ENCODE data around the gene CD244. TPM values are rescaled to one million over a fixed set of nuclear protein-coding genes. Genes with fewer than 3 reads are reported as not detected.
"Not testable (repeated sequence)": the region's sequence is repeated elsewhere in the genome, so short reads cannot be mapped to it uniquely, and the experiment has no call there.

The CD244 gene
- total RNA-seq, 2 donors from 2014 or later = 0.55 to 1.1 TPM

GRCh38 chr1:160907976-160908375 is 45.3 kb upstream of the CD244 start:
- H3K4me3 ChIP-seq = no peak overlapping the region
- WGBS = 31% methylated on average over 7 of the region's 7 CpGs
- peak; percentile 13 for DNase-seq (ENCODE audit: low spot score)
- no peak overlapping the region for H3K27ac ChIP-seq
- H3K4me1 ChIP-seq (replicated peaks) = no peaks in the 10 kb centered on the region
- no peaks in the 10 kb centered on the region for H3K9me3 ChIP-seq
- intact Hi-C loops (cut with DNase I) = no loop called here
- no peaks in the 10 kb centered on the region for H3K27me3 ChIP-seq (replicated peaks; ENCODE audit: insufficient read depth)
- no peaks in the 10 kb centered on the region for H3K36me3 ChIP-seq
- no peak for TF ChIP-seq POLR2AphosphoS5 (IDR thresholded peaks at IDR 0.05)
- no peak for TF ChIP-seq POLR2A (IDR thresholded peaks at IDR 0.05)
- no peak for TF ChIP-seq CTCF (IDR thresholded peaks at IDR 0.05)

GRCh38 chr1:160905617-160905989 is 42.9 kb upstream of the CD244 start:
- WGBS = 67% methylated on average over 4 of the region's 4 CpGs
- intact Hi-C loops (cut with DNase I) = no loop called here
- Histone ChIP-seq H3K27ac (no peak overlapping the region), H3K4me1 (replicated peaks) (no peaks in the 10 kb centered on the region), H3K27me3 (replicated peaks; ENCODE audit: insufficient read depth) (no peaks in the 10 kb centered on the region), H3K36me3 (no peaks in the 10 kb centered on the region), H3K4me3 (no peak overlapping the region), H3K9me3 (no peaks in the 10 kb centered on the region)
- DNase-seq (ENCODE audit: low spot score) = no peak
- TF ChIP-seq CTCF (IDR thresholded peaks at IDR 0.05) (no peak), POLR2A (IDR thresholded peaks at IDR 0.05) (no peak), POLR2AphosphoS5 (IDR thresholded peaks at IDR 0.05) (no peak)

GRCh38 chr1:160904783-160905616 is 42.3 kb upstream of the CD244 start:
- no peaks in the 10 kb centered on the region for H3K4me1 ChIP-seq (replicated peaks)
- 81% methylated on average over 8 of the region's 8 CpGs for WGBS
- no peaks in the 10 kb centered on the region for H3K9me3 ChIP-seq
- H3K4me3 ChIP-seq = no peak overlapping the region
- no peak for TF ChIP-seq CTCF (IDR thresholded peaks at IDR 0.05)
- no peak for TF ChIP-seq POLR2A (IDR thresholded peaks at IDR 0.05)
- TF ChIP-seq POLR2AphosphoS5 (IDR thresholded peaks at IDR 0.05) = no peak
- H3K36me3 ChIP-seq = no peaks in the 10 kb centered on the region
- no peak for DNase-seq (ENCODE audit: low spot score)
- no peak overlapping the region for H3K27ac ChIP-seq
- intact Hi-C loops (cut with DNase I) = no loop called here
- H3K27me3 ChIP-seq (replicated peaks; ENCODE audit: insufficient read depth) = no peaks in the 10 kb centered on the region

- H3K4me3 ChIP-seq; H3K36me3 ChIP-seq; DNase-seq (ENCODE audit: low spot score); H3K4me1 ChIP-seq (replicated peaks); H3K27me3 ChIP-seq (replicated peaks; ENCODE audit: insufficient read depth); H3K9me3 ChIP-seq; H3K27ac ChIP-seq; intact Hi-C loops (cut with DNase I): not testable (repeated sequence)
- 65% methylated on average over 1 of the region's 1 CpG for WGBS
These were observed 39.6 kb upstream of the CD244 start for GRCh38 chr1:160902251-160902650.

- 90% methylated on average over 2 of the region's 2 CpGs for WGBS
- Histone ChIP-seq H3K27ac (no peak overlapping the region), H3K9me3 (no peaks in the 10 kb centered on the region), H3K4me3 (no peak overlapping the region), H3K4me1 (replicated peaks) (no peaks in the 10 kb centered on the region), H3K27me3 (replicated peaks; ENCODE audit: insufficient read depth) (no peaks in the 10 kb centered on the region), H3K36me3 (no peaks in the 10 kb centered on the region)
- DNase-seq (ENCODE audit: low spot score) = no peak
- intact Hi-C loops (cut with DNase I) = no loop called here
- TF ChIP-seq CTCF (IDR thresholded peaks at IDR 0.05) = no peak
- no peak for TF ChIP-seq POLR2A (IDR thresholded peaks at IDR 0.05)
- no peak for TF ChIP-seq POLR2AphosphoS5 (IDR thresholded peaks at IDR 0.05)
These were observed 39.1 kb upstream of the CD244 start for GRCh38 chr1:160901768-160902167.

GRCh38 chr1:160900683-160901082 is 38.0 kb upstream of the CD244 start:
- intact Hi-C loops (cut with DNase I) = not testable (repeated sequence)
- 63% methylated on average over 3 of the region's 3 CpGs for WGBS

GRCh38 chr1:160894368-160895135 is 31.9 kb upstream of the CD244 start:
- H3K27ac ChIP-seq; H3K4me1 ChIP-seq (replicated peaks); intact Hi-C loops (cut with DNase I); H3K4me3 ChIP-seq; H3K9me3 ChIP-seq; H3K36me3 ChIP-seq; H3K27me3 ChIP-seq (replicated peaks; ENCODE audit: insufficient read depth); DNase-seq (ENCODE audit: low spot score): not testable (repeated sequence)
- 94% methylated on average over 18 of the region's 18 CpGs for WGBS

More at GRCh38 chr1:160900683-160901082, 38.0 kb upstream of the CD244 start:
- not testable (repeated sequence) for H3K4me3 ChIP-seq; DNase-seq (ENCODE audit: low spot score); H3K4me1 ChIP-seq (replicated peaks); H3K36me3 ChIP-seq; H3K27ac ChIP-seq; H3K9me3 ChIP-seq; H3K27me3 ChIP-seq (replicated peaks; ENCODE audit: insufficient read depth)
